ENCODE measurements around the gene SNAP29.

- TF ChIP-seq ZC3H10 (CRISPR knock-in tag; IDR thresholded peaks at IDR 0.05) (no peak), ZFP30 (CRISPR knock-in tag; IDR thresholded peaks at IDR 0.05) (no peak), CREB5 (CRISPR knock-in tag; IDR thresholded peaks at IDR 0.05; ENCODE audit: low read depth) (no peak), POU6F1 (CRISPR knock-in tag; IDR thresholded peaks at IDR 0.05; ENCODE audit: borderline replicate concordance, low read depth) (no peak), CSDC2 (CRISPR knock-in tag; IDR thresholded peaks at IDR 0.05) (no peak), RARB (CRISPR knock-in tag; IDR thresholded peaks at IDR 0.05) (no peak), TOX (CRISPR knock-in tag; IDR thresholded peaks at IDR 0.05; ENCODE audit: borderline replicate concordance) (no peak), OSR1 (CRISPR knock-in tag; IDR thresholded peaks at IDR 0.05) (no peak), SNAI2 (CRISPR knock-in tag; IDR thresholded peaks at IDR 0.05) (no peak), ZFP3 (CRISPR knock-in tag; IDR thresholded peaks at IDR 0.05) (no peak), ISL1 (CRISPR knock-in tag; IDR thresholded peaks at IDR 0.05) (no peak), ESRRG (CRISPR knock-in tag; IDR thresholded peaks at IDR 0.05) (no peak), ZNF565 (CRISPR knock-in tag; conservative IDR thresholded peaks at IDR 0.05; ENCODE audit: low read depth) (no peak)
- TF ChIP-seq, protein P1, sequence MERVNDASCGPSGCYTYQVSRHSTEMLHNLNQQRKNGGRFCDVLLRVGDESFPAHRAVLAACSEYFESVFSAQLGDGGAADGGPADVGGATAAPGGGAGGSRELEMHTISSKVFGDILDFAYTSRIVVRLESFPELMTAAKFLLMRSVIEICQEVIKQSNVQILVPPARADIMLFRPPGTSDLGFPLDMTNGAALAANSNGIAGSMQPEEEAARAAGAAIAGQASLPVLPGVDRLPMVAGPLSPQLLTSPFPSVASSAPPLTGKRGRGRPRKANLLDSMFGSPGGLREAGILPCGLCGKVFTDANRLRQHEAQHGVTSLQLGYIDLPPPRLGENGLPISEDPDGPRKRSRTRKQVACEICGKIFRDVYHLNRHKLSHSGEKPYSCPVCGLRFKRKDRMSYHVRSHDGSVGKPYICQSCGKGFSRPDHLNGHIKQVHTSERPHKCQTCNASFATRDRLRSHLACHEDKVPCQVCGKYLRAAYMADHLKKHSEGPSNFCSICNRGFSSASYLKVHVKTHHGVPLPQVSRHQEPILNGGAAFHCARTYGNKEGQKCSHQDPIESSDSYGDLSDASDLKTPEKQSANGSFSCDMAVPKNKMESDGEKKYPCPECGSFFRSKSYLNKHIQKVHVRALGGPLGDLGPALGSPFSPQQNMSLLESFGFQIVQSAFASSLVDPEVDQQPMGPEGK (CRISPR knock-in tag; IDR thresholded peaks at IDR 0.05; ENCODE audit: borderline replicate concordance): no peak
These were observed 63.4 kb downstream of the SNAP29 start for GRCh38 chr22:20922141-20922751.
